Vagina (tissue), 2 donors: ENCODE measurements around the gene SPAG16. TPM values are rescaled to one million over a fixed set of nuclear protein-coding genes. Genes with fewer than 3 reads are reported as not detected.

Experiments used
- DNase-seq, 2 donors: peaks; one replicate each; pipeline ENCODE4 v3.0.0-alpha.2; 2017; ENCODE audit errors: extremely low spot score in 2 of 2
- H3K27ac ChIP-seq: fragments of 200-600 bp; sonication (generic); one replicate; pipeline ENCODE4 v1.5.1; 2019
- H3K27me3 ChIP-seq: fragments of 200-600 bp; sonication (generic); one replicate; pipeline ENCODE4 v1.5.1; 2019
- H3K36me3 ChIP-seq, 2 donors: fragments of 200-600 bp; sonication (generic); one replicate each; pipeline ENCODE4 v1.5.1; 2017 to 2019
- H3K4me1 ChIP-seq: fragments of 200-600 bp; sonication (generic); one replicate; pipeline ENCODE4 v1.5.1; 2019
- H3K4me3 ChIP-seq, 2 donors: fragments of 200-600 bp; sonication (generic); 1 replicate in 1 of 2; 2 replicates in 1 of 2; pipeline ENCODE4 v1.5.1; 2016 to 2019
- H3K9me3 ChIP-seq: fragments of 200-600 bp; sonication (generic); one replicate; pipeline ENCODE4 v1.5.1; 2019
- CTCF ChIP-seq, 3 experiments: fragments of 450-650 bp in 2 of 3; fragments of 200-600 bp in 1 of 3; sonication (generic) in 1 of 3; IDR thresholded peaks; one replicate each; pipeline ENCODE4 v1.5.1; 2017 to 2019; ENCODE audit warnings: antibody characterized with exemption in 3 of 3, mild to moderate bottlenecking in 2 of 3, moderate library complexity in 2 of 3
- POLR2A ChIP-seq, 2 donors: fragments of 450-650 bp; IDR thresholded peaks; one replicate each; pipeline ENCODE4 v1.6.1; 2017; ENCODE audit warnings: antibody characterized with exemption in 2 of 2, mild to moderate bottlenecking in 2 of 2, moderate library complexity in 2 of 2
- POLR2AphosphoS5 ChIP-seq, 2 donors: sonication (generic); formaldehyde crosslinking; IDR thresholded peaks; one replicate each; pipeline ENCODE4 v1.9.0; 2017; ENCODE audit warnings: antibody characterized with exemption in 2 of 2, mild to moderate bottlenecking in 2 of 2, low read depth in 1 of 2; ENCODE audit not compliant: insufficient read depth in 1 of 2
- intact Hi-C: fragments of 100-400 bp; cut with DNase I; formaldehyde crosslinking; loops from one replicate; pipeline ENCODE4 v1.15.1; 2023
- total RNA-seq: library from RNA; depleted of rRNA; stranded (reverse); fragments of >200 nt; gene quantifications from one replicate; pipeline ENCODE4 v1.2.3, GENCODE V29; 2016

SPAG16 gene
- total RNA-seq, 1 donor from 2014 or later = 30.2 TPM

GRCh38 chr2:213416832-213417231 lies 132.6 kb downstream of the SPAG16 start:
- H3K9me3 ChIP-seq = no peaks in the 10 kb centered on the region
- no peak for DNase-seq
- H3K4me3 ChIP-seq = no peak overlapping the region
- intact Hi-C loops = no loop called here
- no peaks in the 10 kb centered on the region for H3K36me3 ChIP-seq
- no peaks in the 10 kb centered on the region for H3K4me1 ChIP-seq
- TF ChIP-seq POLR2AphosphoS5 (IDR thresholded peaks at IDR 0.05; ENCODE audit: insufficient read depth in 1 of 2, low read depth in 1 of 2) (no peak), POLR2A (IDR thresholded peaks at IDR 0.05) (no peak), CTCF (IDR thresholded peaks at IDR 0.05) (no peak)
- H3K27me3 ChIP-seq = no peaks in the 10 kb centered on the region
- no peak overlapping the region for H3K27ac ChIP-seq

- intact Hi-C loops = no loop called here
- Histone ChIP-seq H3K9me3 (no peaks in the 10 kb centered on the region), H3K27me3 (no peaks in the 10 kb centered on the region), H3K27ac (no peak overlapping the region), H3K4me1 (no peaks in the 10 kb centered on the region), H3K36me3 (no peaks in the 10 kb centered on the region), H3K4me3 (no peak overlapping the region)
- TF ChIP-seq CTCF (IDR thresholded peaks at IDR 0.05) (no peak), POLR2AphosphoS5 (IDR thresholded peaks at IDR 0.05; ENCODE audit: insufficient read depth in 1 of 2, low read depth in 1 of 2) (no peak), POLR2A (IDR thresholded peaks at IDR 0.05) (no peak)
- no peak for DNase-seq
Observed at GRCh38 chr2:213419980-213420379, 135.7 kb downstream of the SPAG16 start.

GRCh38 chr2:213420828-213421385 lies 136.6 kb downstream of the SPAG16 start:
- Histone ChIP-seq H3K36me3 (no peaks in the 10 kb centered on the region), H3K27ac (no peak overlapping the region), H3K4me3 (no peak overlapping the region), H3K9me3 (no peaks in the 10 kb centered on the region), H3K4me1 (no peaks in the 10 kb centered on the region), H3K27me3 (no peaks in the 10 kb centered on the region)
- TF ChIP-seq POLR2A (IDR thresholded peaks at IDR 0.05) = no peak
- no peak for TF ChIP-seq CTCF (IDR thresholded peaks at IDR 0.05)
- no peak for TF ChIP-seq POLR2AphosphoS5 (IDR thresholded peaks at IDR 0.05; ENCODE audit: insufficient read depth in 1 of 2, low read depth in 1 of 2)
- intact Hi-C loops = no loop called here
- no peak for DNase-seq

GRCh38 chr2:213422211-213422610 lies 137.9 kb downstream of the SPAG16 start:
- H3K4me1 ChIP-seq = no peaks in the 10 kb centered on the region
- H3K9me3 ChIP-seq = no peaks in the 10 kb centered on the region
- no peaks in the 10 kb centered on the region for H3K27me3 ChIP-seq
- intact Hi-C loops = no loop called here
- DNase-seq = no peak
- TF ChIP-seq POLR2AphosphoS5 (IDR thresholded peaks at IDR 0.05; ENCODE audit: insufficient read depth in 1 of 2, low read depth in 1 of 2) = no peak
- no peak for TF ChIP-seq CTCF (IDR thresholded peaks at IDR 0.05)
- TF ChIP-seq POLR2A (IDR thresholded peaks at IDR 0.05) = no peak
- no peak overlapping the region for H3K27ac ChIP-seq
- no peak overlapping the region for H3K4me3 ChIP-seq
- H3K36me3 ChIP-seq = no peaks in the 10 kb centered on the region

- no peaks in the 10 kb centered on the region for H3K36me3 ChIP-seq
- intact Hi-C loops = no loop called here
- no peaks in the 10 kb centered on the region for H3K27me3 ChIP-seq
- DNase-seq = no peak
- TF ChIP-seq POLR2AphosphoS5 (IDR thresholded peaks at IDR 0.05; ENCODE audit: insufficient read depth in 1 of 2, low read depth in 1 of 2) (no peak), CTCF (IDR thresholded peaks at IDR 0.05) (no peak), POLR2A (IDR thresholded peaks at IDR 0.05) (no peak)
- no peak overlapping the region for H3K4me3 ChIP-seq
- H3K27ac ChIP-seq = no peak overlapping the region
- no peaks in the 10 kb centered on the region for H3K9me3 ChIP-seq
- no peaks in the 10 kb centered on the region for H3K4me1 ChIP-seq
Observed at GRCh38 chr2:213425618-213426017, 141.4 kb downstream of the SPAG16 start.
